Stimulated activated CD4-positive, alpha-beta T cell treated with anti-CD3 and anti-CD28 coated beads, TNF-alpha, amount 100 ng/mL, for 48 hours (primary cell): ENCODE measurements around the gene SCAI.
"Not testable (repeated sequence)": the region's sequence is repeated elsewhere in the genome, so short reads cannot be mapped to it uniquely, and the experiment has no call there.

ENCODE experiments used
- DNase-seq, 3 donors: peaks; one replicate each; pipeline ENCODE4 v3.0.0-alpha.2; 2020; ENCODE audit warnings: low read depth in 3 of 3

SCAI gene

GRCh38 chr9:124947727-124948391 lies 195.5 kb downstream of the SCAI start:
- DNase-seq = no peak

- no peak for DNase-seq
Measured at GRCh38 chr9:124946167-124946566, 197.2 kb downstream of the SCAI start.

- DNase-seq = peak; percentile 15 to 36 (median 22)
Measured at GRCh38 chr9:124941679-124942561, 201.4 kb downstream of the SCAI start.

- DNase-seq = peak; percentile 82 to 91 (median 83)
Measured at GRCh38 chr9:124940894-124941678, 202.2 kb downstream of the SCAI start, which contains the start of gene GOLGA1. Gene GOLGA1, minus strand, starts transcription at chr9:124941083. Its CDS starts 2,372 bp downstream, at chr9:124938711.

GRCh38 chr9:124940521-124940893 lies 202.8 kb downstream of the SCAI start:
- no peak for DNase-seq

- no peak for DNase-seq
Measured at GRCh38 chr9:124939944-124940343, 203.4 kb downstream of the SCAI start.

GRCh38 chr9:124934290-124934689 lies 209.0 kb downstream of the SCAI start:
- no peak for DNase-seq

GRCh38 chr9:124932333-124932732 lies 211.0 kb downstream of the SCAI start:
- no peak for DNase-seq

- DNase-seq = no peak
Measured at GRCh38 chr9:124929464-124929863, 213.9 kb downstream of the SCAI start.

- DNase-seq = no peak
Measured at GRCh38 chr9:124928116-124928515, 215.2 kb downstream of the SCAI start.

GRCh38 chr9:124920394-124920793 lies 222.9 kb downstream of the SCAI start:
- not testable (repeated sequence) for DNase-seq

GRCh38 chr9:124914753-124915405 lies 228.4 kb downstream of the SCAI start:
- DNase-seq = no peak

GRCh38 chr9:124913378-124913777 lies 229.9 kb downstream of the SCAI start:
- no peak for DNase-seq

- DNase-seq = no peak
Measured at GRCh38 chr9:124911766-124912165, 231.6 kb downstream of the SCAI start.

- no peak for DNase-seq
Measured at GRCh38 chr9:124908098-124908497, 235.2 kb downstream of the SCAI start.

- no peak for DNase-seq
Measured at GRCh38 chr9:124906966-124907365, 236.4 kb downstream of the SCAI start.

- no peak for DNase-seq
Measured at GRCh38 chr9:124899845-124900244, 243.5 kb downstream of the SCAI start.

- DNase-seq = no peak
Measured at GRCh38 chr9:124897570-124898460, 245.5 kb downstream of the SCAI start.

- DNase-seq = peak in 1 of 3 donors; percentile 25
Measured at GRCh38 chr9:124894741-124895170, 248.6 kb downstream of the SCAI start.

GRCh38 chr9:124894035-124894740 lies 249.1 kb downstream of the SCAI start:
- DNase-seq = no peak
